ENCODE results near the gene MITF.
"Not testable (repeated sequence)": the region's sequence is repeated elsewhere in the genome, so short reads cannot be mapped to it uniquely, and the experiment has no call there.

The MITF gene

GRCh38 chr3:69791106-69791505 lies 51.8 kb downstream of the MITF start:
- no peak for DNase-seq

GRCh38 chr3:69791919-69792399 lies 52.7 kb downstream of the MITF start:
- DNase-seq, result peak; percentile 56

GRCh38 chr3:69796126-69796525 lies 56.9 kb downstream of the MITF start:
- not testable (repeated sequence) for DNase-seq

GRCh38 chr3:69803681-69804270 lies 64.5 kb downstream of the MITF start:
- no peak for DNase-seq

- no peak for DNase-seq
Measured at GRCh38 chr3:69805491-69805890, 66.2 kb downstream of the MITF start.

DNA sequence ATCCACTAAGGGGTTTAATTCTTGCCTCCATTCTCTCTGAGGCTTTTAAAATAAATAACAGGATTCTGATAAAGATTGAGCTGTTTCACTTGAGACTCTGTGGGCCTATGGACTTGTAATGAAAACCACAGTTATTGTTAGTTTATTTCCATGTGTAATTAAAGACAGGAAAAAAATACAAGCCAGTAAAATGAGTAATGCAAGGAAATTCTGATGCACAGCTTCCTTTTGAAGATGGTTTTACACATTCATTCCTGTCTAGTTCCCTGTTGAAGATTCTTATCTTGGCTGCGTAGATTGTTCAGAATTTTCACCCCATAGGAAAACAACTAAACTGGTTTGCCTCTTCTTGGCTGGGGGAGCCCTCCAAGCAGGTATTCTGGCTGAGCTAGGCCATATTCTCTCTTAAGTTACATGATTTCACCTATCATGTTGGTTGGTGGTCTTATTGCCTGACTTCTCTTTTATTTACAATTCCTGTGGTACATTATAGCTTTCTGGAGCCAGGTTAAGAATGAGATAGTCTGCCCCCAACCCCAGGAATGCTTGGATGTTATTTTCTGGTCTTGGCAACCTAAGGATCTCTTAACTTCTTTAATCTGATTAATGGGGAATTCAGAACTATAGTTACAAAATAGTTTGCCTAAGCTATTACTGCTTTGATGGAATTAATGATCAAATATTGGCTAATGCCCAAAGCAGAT lies 67.6 kb downstream of the MITF start:
- DNase-seq, result no peak

DNA sequence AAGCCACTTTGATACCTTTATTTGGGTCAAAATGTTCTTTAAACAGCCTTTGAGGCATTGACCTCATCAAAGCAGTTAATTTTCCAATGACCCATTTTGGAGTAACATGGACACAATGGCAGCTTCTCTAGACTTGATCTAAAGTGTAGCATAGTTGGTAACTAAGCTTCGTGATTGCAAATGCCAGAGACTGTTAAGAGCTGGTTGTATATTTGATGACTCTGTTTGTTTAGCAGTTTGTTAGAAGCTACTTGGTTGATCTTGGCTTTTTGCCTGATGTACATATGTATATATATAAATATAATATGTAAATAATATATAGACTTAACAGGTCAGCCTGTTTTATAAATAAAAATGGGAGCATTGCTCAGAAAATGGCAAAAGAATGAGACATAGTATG lies 68.4 kb downstream of the MITF start:
- DNase-seq, result no peak

DNA sequence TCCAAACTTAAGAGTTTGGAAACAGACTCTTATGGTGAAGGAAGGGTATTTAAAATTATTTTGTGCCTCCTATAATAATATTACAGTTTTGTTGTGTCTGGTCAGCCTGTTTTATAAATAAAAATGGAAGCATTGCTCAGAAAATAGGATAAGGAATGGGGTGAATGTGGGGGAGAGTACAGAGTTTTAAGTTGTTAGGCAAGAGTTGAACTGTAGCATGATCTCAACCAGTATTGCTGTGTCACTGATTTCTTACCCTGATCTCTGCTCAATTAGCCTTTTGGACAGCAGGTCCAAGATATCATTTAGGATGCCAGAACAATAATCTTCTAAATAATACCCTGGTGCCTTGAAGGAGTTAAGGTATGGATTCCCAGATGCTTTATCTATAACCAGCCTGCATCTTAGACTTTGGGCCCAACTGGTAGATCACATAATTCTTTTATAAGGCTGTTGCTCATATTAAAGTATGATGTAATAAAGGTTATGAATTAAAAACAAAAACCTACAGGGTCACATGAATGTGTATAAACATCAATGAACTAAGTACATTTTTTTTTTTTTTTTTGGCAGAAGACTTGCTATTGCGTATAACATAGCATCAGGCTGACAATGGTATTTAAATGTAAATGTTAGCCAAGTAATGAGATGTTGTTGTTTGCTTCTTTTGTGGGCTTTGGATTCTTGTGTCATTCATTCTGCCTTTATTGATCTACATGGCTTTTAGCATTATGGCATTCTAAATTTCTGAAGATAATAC lies 70.0 kb downstream of the MITF start:
- no peak for DNase-seq

DNA sequence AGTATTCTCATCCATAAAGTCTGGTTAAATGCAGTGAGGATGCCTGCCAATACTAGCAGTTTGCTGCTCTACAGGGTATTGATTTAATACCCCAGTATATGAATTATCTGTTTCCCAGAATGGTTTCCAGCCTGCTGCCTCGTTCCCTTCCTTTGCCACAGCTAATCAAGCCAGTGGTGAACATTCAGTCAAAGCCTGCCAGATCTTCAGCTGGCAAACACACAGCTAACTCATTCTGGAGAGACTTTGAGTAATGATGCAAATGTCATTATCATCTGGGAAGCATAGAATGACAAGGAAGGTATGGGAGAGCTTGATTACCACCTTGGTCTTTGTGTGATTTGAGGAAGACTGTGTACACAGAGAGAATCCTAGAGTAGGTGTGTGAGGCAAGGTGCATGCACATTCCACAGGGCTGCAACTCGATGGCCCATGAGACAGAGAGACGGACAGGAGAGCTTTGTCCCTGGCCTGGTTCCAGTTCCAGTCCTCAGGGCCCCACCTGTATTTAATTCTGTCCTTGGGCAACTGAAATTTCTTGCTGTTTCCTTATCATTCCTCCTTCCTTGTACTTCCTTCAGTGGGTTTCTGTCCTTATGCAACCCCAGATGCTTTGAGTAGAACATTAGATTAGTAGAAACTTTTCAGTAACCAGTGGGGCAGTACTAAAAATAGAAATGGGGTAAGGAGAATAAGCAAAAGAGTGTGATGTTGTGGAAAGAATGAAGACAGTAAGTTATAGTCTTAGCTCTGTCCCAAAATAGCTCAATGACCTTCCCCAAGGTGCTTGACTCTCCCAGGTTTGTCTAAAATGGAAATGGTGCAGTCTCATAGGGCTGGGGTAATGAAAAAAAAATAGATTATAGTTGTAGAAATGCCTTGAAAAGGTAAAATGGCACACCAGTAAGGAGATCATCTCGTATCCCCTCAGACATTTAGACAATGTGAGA lies 72.5 kb downstream of the MITF start:
- no peak for DNase-seq

- no peak for DNase-seq
Measured at GRCh38 chr3:69815970-69816369, 76.7 kb downstream of the MITF start.

DNA sequence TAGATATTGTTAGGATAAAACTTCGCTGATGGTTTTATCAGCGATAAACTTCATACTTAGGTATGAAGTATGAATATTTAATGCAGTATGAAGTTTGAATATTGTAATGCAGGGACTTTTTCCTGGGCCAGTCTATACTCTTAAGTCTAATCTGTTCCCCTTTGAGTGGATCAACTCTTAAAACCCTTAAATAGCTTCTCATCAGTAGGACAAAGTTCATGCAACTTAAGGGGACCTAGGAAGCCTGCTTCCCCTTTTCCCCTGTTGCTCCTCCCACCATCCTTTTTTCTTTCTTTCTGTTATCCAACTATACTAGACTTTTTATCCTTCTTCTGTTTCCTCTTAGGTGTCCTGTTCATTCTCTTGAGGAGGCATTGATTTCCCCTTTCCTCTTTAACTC lies 78.7 kb downstream of the MITF start:
- DNase-seq, result no peak

DNA sequence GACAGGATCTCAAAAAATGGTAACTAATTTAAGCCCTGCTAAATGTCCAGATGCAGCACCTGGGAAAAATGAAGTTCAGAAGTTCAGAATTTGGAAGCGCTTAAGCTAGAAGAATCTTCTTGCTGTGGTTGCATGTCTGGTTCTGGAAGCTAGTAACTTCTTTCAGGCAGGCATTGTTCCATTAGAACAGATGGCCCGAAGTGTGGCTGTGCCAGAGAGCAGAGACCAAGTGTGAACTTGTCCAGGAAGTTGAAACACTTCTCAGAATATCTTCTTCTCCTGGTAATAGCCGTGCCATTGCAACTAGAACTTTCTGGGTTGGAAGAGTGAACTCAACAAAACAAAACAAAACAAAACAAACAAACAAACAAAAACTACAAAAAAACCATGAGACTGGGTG lies 80.0 kb downstream of the MITF start:
- DNase-seq, result no peak

- DNase-seq, result no peak
Measured at GRCh38 chr3:69821133-69821532, 81.9 kb downstream of the MITF start.

DNA sequence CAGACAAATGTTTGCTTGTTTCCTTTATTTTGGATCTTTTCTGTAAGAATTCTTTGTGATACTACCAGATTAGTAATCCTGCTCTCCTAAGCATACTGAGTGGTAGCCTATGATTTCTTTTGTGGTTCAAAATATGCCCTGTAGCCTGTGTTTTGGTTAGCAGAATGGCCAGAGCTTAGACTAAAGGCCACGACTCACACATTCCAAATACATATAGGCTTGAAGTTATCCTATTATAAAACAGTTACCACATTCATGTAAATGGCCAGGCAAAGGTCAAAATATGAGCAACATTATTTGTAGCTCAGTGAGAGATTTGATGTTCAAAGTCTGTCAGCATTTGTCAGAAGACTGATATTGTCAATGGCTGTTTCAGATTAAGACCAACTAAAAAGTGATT lies 84.5 kb downstream of the MITF start:
- DNase-seq, result no peak

GRCh38 chr3:69825446-69825845 lies 86.2 kb downstream of the MITF start:
- no peak for DNase-seq

- no peak for DNase-seq
Measured at GRCh38 chr3:69827127-69827526, 87.9 kb downstream of the MITF start.

- no peak for DNase-seq
Measured at GRCh38 chr3:69828817-69829216, 89.6 kb downstream of the MITF start.

DNA sequence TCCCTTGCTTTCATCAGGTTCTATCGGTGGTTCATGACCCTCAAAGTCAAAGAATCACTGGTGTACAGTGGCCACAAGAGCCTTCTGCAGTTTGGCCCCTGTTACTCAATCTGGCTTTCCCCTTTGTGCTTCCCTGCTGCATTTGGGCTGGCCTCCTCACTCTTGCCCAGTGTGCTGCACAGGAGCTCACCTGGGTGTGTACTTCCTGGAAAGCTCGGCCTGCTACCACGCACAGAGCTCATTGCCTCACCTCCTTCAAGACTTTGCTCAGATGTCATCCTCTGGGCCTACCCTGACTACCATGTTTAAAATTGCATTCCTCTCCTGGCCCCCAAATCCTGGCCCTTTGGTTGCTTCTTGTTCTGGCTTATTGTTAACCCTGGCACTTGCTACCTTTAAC lies 90.9 kb downstream of the MITF start:
- no peak for DNase-seq

GRCh38 chr3:69831737-69832136 lies 92.5 kb downstream of the MITF start:
- DNase-seq, result no peak

DNA sequence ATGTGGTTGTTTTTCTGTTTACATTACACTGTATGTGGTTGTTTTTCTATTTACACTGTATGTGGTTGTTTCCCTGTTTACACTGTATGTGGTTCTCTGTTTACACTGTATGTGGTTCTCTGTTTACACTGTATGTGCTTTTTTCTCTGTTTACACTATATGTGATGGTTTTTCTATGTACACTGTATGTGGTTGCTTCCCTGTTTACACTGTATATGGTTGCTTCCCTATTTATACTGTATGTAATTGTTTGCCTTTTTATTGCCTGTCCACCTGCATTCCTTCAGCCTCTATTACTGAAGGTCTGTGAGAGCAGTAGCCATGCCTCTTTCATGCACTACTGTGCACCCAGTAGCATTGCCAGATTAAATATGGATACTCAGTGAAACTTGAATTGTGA lies 94.3 kb downstream of the MITF start:
- DNase-seq, result no peak

- DNase-seq, result no peak
Measured at GRCh38 chr3:69838217-69838616, 99.0 kb downstream of the MITF start.

GRCh38 chr3:69838696-69839515 lies 99.6 kb downstream of the MITF start:
- DNase-seq, result no peak
